NCI-H82 treated with DMSO at 0.1 percent for 48 hours (cell line): ENCODE data around the gene PAK4.

Experiments
- DNase-seq: peaks from one replicate; lab custom pipeline; 2025; ENCODE audit not compliant: unreplicated experiment; lab: John Stamatoyannopoulos, UW

The PAK4 gene

DNA sequence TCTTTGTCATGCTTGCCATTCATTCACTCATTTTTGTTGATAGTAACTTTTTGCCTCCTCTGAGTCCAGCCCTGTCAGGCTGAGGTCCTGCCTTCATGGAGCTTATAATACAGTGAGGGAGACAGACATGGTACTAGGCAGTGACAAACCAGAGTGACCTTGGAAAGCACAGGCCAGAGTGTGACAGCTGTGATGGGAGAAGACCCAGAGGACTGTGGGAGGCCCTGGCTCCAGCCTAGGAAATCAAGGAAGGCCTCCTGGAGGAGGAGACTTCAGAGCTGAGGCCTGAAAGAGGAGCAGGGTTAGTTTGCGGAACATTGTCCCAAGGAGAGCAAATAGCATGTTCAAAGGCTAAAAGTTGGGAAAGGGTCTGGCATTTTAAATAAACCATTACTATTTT is 20.5 kb downstream of the PAK4 start:
- no peak for DNase-seq

GRCh38 chr19:39146686-39147450 is 21.3 kb downstream of the PAK4 start:
- DNase-seq = no peak

- no peak for DNase-seq
Observed at GRCh38 chr19:39147480-39147879, 21.9 kb downstream of the PAK4 start.

- no peak for DNase-seq
Observed at GRCh38 chr19:39148939-39149529, 23.4 kb downstream of the PAK4 start.

GRCh38 chr19:39150235-39150634 is 24.6 kb downstream of the PAK4 start:
- DNase-seq = no peak

DNA sequence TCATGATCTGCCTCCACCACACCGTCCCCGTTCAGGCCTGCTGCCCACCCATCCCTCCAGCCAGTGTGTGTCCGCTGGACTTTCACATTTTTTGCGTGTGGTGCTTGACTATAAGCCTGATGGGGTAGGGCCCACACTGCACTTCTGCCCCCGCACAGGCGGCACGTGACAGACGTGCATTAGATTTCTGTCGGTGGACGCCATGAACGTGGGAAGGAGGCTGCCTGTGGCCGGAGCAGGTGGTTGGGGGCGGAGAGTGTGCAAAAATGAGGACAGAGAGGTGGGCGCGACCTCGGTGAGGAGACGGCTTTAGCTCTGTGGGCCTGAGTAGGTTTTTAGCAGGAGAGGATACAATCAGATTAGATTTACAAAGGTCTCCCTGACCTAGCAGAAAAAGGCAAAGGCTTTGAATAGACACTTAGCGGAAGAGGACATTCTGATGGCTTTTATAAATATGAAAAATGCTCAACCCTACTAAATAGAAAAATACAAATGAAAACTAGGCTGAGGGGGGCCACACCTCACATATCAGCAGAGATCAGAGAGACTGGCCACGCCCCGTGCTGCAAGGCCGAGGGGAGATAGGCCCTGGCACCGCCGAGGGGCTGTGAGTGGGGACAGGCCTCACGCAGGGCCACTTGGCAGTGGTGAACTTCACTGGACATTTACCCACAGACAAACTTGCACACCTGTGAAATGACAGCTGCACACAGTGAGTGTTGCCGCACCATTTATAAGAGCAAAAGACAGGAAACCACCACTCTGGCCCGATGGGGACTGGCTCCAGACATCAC is 25.4 kb downstream of the PAK4 start:
- DNase-seq = peak; percentile 9

DNA sequence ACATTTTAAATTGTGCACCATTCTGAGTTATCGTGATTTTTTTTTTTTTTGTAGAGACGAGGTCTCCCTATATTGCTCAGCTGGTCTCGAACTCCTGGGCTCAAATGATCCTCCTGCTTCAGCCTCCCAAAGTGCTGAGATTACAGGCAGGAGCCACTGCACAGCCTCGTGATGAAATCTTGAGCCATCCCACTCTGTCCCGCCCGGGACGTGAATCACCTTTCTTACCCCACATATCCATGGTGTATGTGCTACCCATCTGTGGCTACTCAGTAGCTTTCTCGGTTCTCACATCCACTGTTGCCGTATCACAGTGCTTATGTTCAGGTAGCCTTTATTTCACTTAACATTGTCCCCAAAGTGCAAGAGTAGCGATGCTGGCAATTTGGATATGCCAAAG is 26.5 kb downstream of the PAK4 start:
- no peak for DNase-seq

GRCh38 chr19:39154100-39154628 is 28.6 kb downstream of the PAK4 start:
- no peak for DNase-seq

DNA sequence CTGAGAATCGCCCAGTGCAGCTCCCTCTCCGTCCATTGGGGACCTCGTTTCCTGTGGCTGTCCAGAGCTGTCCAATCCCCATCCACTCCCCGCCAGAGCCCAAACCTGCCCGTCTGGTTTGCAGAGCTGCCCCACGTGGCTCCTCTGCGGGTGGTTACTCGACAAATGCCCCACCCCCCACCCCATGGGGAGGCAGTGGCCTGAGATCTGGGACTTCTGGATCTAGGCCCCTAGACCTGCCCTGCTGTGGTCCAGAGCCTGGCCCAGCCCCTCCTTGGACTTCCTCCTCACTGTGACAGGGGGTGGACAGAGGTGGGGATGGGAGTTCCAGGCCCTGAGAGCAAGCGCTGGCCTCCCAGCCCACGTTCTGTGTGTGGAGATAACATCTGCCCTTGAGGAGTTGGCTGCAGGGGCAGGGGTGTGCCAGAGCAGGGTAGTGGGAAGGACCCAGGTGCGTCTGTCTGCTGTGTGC is 29.1 kb downstream of the PAK4 start:
- no peak for DNase-seq

DNA sequence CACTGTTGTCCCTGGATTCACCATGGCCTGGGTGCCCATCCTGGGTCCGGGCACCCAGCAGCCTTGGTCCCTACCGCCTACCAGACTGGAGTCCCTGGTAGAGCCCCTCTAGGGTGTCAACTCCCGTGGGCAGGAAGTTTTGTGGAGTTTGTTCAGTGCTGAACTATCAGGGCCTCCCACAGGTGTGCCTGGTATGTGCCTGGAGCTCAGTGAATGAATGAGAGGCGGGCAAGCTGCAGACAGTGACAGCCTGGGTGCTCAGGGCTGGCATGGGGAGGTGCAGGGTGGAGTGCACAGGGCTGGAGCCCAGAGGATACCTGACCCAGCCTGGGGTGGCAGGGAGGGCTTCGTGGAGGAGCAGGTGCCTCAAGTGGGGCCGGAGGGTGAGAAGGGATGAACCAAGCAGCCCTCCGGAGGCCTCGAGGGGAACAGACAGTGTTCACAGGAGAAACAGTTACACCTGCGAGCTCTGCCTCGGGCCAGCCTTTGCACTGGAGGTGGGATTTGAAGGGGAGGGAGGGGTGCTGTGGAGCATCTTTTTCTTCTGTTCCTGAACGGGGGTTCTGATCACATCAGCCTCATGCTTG is 29.6 kb downstream of the PAK4 start:
- DNase-seq = no peak

- no peak for DNase-seq
Observed at GRCh38 chr19:39155741-39156140, 30.2 kb downstream of the PAK4 start.

GRCh38 chr19:39156326-39157230 is 31.0 kb downstream of the PAK4 start:
- no peak for DNase-seq

GRCh38 chr19:39157275-39157996 is 31.9 kb downstream of the PAK4 start:
- no peak for DNase-seq

- DNase-seq = no peak
Observed at GRCh38 chr19:39157997-39158389, 32.4 kb downstream of the PAK4 start.

DNA sequence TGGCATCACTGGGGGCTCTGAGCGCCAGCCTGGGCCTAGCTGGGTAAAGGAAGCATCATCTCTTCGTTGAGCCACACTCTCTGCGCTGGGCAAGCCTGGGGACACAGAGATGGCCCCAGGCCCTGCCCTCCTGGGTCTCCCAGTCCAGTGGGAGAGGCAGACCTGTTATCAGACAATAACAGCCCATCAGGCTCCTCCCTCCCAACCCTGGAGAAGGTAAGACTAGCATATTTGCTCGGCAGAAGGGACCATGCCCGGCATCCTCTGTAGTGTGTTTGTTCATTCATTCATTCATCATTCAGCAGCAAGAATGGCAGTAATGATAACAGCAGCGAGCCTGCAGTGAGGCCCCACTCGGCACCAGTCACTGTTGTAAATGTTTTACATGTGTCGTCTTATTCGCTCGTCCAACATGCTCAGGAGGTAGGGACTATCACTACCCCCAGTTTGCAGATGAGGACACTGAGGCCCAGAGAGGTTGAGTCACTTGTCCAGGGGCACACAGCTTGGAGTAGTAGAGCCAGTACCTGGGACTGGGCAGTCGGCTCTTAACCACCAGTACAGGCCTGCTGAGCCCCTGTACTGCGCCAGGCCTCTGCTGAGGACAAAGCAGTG is 33.2 kb downstream of the PAK4 start:
- DNase-seq = no peak

DNA sequence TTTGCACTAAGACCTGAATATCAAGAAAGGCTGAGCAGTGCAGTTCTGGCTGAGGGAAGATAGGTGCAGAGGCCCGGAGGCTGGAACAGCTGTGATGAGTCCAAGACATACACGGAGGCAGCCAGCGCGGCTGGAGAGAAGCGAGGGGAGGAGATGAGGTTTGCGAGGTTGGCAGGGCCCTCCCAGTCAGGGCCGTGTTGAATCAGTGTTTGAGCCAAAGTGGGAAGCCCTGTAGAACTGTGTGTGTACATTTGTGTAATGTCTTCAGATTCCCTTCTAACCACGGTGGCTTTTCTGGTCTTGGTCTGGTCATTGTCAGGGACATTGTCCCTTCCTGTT is 34.9 kb downstream of the PAK4 start:
- DNase-seq = no peak

DNA sequence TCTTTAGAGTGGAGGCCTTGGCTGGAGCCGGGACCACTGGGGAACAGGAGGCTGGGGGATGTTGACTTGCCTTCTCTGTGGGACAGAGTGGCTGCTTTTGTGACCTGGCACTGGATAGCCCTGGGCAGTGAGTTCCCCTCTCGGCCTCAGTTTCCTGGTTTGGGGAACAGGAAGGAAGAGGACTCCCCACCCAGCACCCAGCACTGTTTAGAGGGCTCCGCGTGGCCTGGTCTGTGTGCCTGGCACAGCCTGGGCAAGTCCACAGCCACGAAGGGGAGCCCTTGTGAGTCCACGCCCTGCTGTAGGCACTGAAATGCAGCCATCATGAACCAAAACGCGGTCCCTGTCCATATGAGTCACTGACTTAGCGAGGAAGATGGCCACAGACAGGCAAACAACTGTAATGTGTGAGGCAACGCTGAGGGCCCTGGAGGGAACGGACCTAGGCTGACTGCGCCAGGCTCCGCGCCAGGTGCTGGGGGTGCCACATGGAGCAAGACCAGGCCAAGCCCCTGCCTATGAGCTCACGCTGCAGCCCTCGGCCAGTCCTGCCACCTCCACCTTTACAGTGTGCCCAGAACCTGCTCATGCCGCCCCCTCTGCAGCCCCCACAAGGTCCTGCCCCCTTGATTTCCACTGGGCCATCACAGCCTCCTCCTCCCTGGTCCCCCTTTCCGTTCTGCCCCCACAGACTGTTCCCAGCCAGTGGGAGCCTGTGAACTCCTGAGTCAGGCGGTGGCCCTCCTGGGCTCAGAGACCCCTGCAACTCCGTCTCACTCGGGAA is 35.5 kb downstream of the PAK4 start:
- no peak for DNase-seq

DNA sequence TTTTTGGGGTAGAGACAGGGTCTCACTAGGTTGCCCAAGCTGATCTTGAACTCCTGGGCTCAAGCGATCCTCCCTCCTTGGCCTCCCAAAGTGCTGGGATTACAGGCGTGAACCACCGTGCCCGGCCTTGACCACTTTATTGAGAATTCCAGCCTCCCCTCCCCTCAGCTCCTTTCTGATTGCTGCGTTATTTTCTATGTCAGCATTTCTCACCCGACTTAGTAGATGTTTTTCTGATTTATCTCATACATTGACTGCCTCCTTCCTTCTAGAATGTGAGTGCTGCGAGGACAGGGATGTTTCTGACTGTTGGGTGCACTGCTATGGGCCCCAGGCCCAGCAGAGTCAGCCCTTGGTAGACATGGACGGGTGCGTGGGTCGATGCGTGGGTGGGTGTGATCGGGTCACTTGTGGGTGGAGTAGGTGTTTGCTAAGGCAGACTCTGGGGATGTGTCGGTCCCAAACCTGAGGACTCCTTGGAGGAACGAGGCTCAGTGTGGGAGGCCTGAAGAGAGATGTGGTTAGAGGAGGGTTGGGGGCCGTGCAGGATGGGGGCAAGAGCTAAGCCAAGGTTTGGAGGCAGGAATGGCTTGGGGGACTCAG is 37.0 kb downstream of the PAK4 start:
- DNase-seq = no peak
